Activated CD8-positive, alpha-beta memory T cell treated with anti-CD3 and anti-CD28 coated beads for 4 hours (primary cell): ENCODE results near the gene GCNT3.
"Not testable (repeated sequence)": the region's sequence is repeated elsewhere in the genome, so short reads cannot be mapped to it uniquely, and the experiment has no call there.

Experiments
- DNase-seq, 2 donors: peaks; one replicate each; pipeline ENCODE4 v3.0.0-alpha.2; 2020; ENCODE audit warnings: low read depth in 2 of 2

Gene GCNT3

DNA sequence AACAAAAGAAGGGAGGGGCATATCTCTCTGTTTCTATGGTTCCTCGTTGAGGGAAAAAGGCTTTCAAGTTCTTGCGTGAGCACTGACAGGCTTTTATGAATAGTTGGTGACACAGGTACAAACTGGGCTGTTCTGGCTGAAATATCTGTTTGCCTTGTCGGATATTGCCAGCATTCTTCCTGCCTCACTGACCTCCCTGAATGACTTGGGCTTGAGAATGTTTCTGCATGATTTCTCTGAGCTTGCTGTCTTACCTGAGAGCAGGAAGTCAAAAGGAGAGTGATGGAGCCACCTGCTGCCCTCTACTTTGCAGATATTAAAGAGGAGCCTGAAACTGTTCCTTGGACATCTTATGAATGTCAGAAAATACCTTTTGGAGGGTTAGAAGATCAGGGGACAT is 4.8 kb downstream of the GCNT3 start:
- DNase-seq, result no peak

GRCh38 chr15:59618406-59618805 is 6.8 kb downstream of the GCNT3 start:
- DNase-seq, result no peak

GRCh38 chr15:59622289-59622688 is 10.7 kb downstream of the GCNT3 start:
- DNase-seq, result no peak

GRCh38 chr15:59632714-59633113 is 21.1 kb downstream of the GCNT3 start:
- DNase-seq, result no peak

- no peak for DNase-seq
These were observed 24.6 kb downstream of the GCNT3 start for GRCh38 chr15:59636184-59636583.

DNA sequence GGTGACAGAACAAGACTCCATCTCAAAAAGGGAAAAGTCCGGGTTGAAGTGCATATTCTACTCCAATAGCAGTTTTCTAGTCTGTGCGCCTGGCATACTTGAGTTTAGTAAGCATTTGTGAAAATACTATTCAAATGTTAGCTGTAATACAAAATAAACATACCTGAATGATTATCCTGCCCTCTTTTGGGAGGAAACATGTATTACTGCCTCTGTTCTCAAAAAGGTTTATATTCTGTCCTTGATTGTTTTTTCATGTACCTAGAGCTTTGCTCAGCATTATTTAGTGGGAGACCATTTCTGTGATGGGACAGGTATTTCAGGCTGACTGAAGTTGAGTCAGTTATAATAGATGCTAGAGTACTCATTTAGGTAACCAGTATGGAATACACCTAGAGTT is 25.9 kb downstream of the GCNT3 start:
- DNase-seq, result not testable (repeated sequence)

GRCh38 chr15:59642351-59642750 is 30.8 kb downstream of the GCNT3 start:
- no peak for DNase-seq

DNA sequence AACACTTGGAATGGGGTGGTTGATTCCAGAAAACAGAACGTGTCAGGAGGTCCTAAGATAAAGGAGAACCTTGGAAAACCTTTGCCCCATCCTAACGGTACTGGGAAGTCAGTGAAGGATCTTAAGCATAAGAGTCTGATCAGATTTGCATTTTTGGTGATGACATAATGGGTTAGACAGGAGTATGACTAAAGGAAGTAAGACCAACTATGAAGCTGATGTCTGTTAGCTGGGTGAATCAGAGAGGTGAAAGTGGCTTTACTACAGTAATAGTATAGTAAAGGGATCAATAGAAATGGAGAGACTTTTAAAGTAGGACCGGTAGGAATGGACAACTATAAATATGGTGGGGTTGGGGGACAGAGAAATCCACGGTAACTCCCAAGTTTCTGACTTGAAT is 33.2 kb downstream of the GCNT3 start:
- DNase-seq, result no peak

DNA sequence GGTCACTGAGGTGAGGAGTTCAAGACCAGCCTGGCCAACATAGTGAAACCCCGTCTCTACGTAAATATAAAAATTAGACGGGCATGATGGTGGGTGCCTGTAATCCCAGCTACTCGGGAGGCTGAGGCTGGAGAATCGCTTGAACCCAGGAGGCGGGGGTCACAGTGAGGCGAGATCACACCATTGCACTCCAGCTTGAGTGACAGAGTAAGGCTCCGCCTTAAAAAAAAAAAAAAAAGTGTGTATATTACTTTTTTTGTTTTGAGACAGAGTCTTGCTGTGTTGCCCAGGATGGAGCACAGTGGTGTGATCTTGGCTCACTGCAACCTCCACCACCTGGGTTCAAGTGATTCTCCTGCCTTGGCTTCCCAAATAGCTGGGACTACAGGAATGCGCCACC is 34.2 kb downstream of the GCNT3 start:
- not testable (repeated sequence) for DNase-seq

- no peak for DNase-seq
These were observed 34.7 kb downstream of the GCNT3 start for GRCh38 chr15:59646277-59646676.

- DNase-seq, result no peak
These were observed 35.5 kb downstream of the GCNT3 start for GRCh38 chr15:59647085-59647484.

GRCh38 chr15:59649603-59650002 is 38.0 kb downstream of the GCNT3 start:
- no peak for DNase-seq

GRCh38 chr15:59654046-59654445 is 42.5 kb downstream of the GCNT3 start:
- no peak for DNase-seq

- peak; percentile 84 to 87 for DNase-seq
These were observed 45.5 kb downstream of the GCNT3 start, which contains the start of gene GTF2A2 for GRCh38 chr15:59656897-59657634. TSS of gene GTF2A2 (minus strand) at chr15:59657515. CDS start at chr15:59652277, 5,238 bp downstream.

GRCh38 chr15:59657635-59658125 is 46.1 kb downstream of the GCNT3 start:
- DNase-seq, result no peak

GRCh38 chr15:59659366-59659765 is 47.8 kb downstream of the GCNT3 start:
- no peak for DNase-seq

GRCh38 chr15:59662260-59662659 is 50.7 kb downstream of the GCNT3 start:
- no peak for DNase-seq

GRCh38 chr15:59668556-59668955 is 57.0 kb downstream of the GCNT3 start:
- no peak for DNase-seq
